Neutrophil (primary cell): ENCODE data around the gene FBF1.

Source experiments
- H3K27ac ChIP-seq: fragments of 200-600 bp; sonication (generic); 2 replicates; pipeline ENCODE4 v1.5.1; 2016; ENCODE audit warnings: mild to moderate bottlenecking, moderate library complexity
- H3K27me3 ChIP-seq: fragments of 200-600 bp; sonication (generic); 2 replicates; pipeline ENCODE4 v1.6.0; 2016; ENCODE audit warnings: mild to moderate bottlenecking
- H3K36me3 ChIP-seq: fragments of 200-600 bp; sonication (generic); 2 replicates; pipeline ENCODE4 v1.5.1; 2017
- H3K4me1 ChIP-seq, 2 experiments: fragments of 200-600 bp in 1 of 2; sonication (generic) in 1 of 2; 1 replicate in 1 of 2; 2 replicates in 1 of 2; pipeline versions ENCODE4 v1.5.1 to v1.6.1; 2013 to 2016; ENCODE audit warnings: low read depth in 1 of 2, low read length in 1 of 2, mild to moderate bottlenecking in 1 of 2, moderate library complexity in 1 of 2; ENCODE audit not compliant: control insufficient read depth in 1 of 2, insufficient read depth in 1 of 2
- H3K4me3 ChIP-seq, 2 experiments: fragments of 200-600 bp in 1 of 2; sonication (generic) in 1 of 2; 1 replicate in 1 of 2; 2 replicates in 1 of 2; pipeline ENCODE4 v1.5.1; 2013 to 2016; ENCODE audit warnings: low read depth in 1 of 2, low read length in 1 of 2, mild to moderate bottlenecking in 1 of 2, moderate library complexity in 1 of 2
- H3K9me3 ChIP-seq: fragments of 200-600 bp; sonication (generic); 2 replicates; pipeline ENCODE4 v1.5.1; 2016
- CTCF ChIP-seq: fragments of 200-600 bp; sonication (generic); IDR thresholded peaks from 2 replicates; pipeline ENCODE4 v1.5.1; 2016; ENCODE audit warnings: antibody characterized with exemption

Gene FBF1

GRCh38 chr17:75940727-75941441 lies at the start of gene FBF1:
FBF1 (minus strand) TSS chr17:75941042; CDS start chr17:75938149, 2,893 bp downstream.
- Histone ChIP-seq H3K4me1 (peaks cover 10 to 13% of the 10 kb centered on the region in 2 experiments), H3K4me3 (peak within 1 kb of the TSS; percentile 63 to 80), H3K36me3 (peaks cover 50% of the 10 kb centered on the region), H3K27ac (peak within 1 kb of the TSS; percentile 62), H3K27me3 (no peaks in the 10 kb centered on the region), H3K9me3 (no peaks in the 10 kb centered on the region)
- TF ChIP-seq CTCF, result peak; percentile 35

GRCh38 chr17:75987041-75987440 lies 46.2 kb upstream of the FBF1 start:
- no peaks in the 10 kb centered on the region for H3K27me3 ChIP-seq
- no peak overlapping the region for H3K27ac ChIP-seq
- no peaks in the 10 kb centered on the region for H3K36me3 ChIP-seq
- H3K4me1 ChIP-seq, result peaks cover 10 to 12% of the 10 kb centered on the region in 2 experiments
- no peak for TF ChIP-seq CTCF
- no peak overlapping the region for H3K4me3 ChIP-seq
- no peaks in the 10 kb centered on the region for H3K9me3 ChIP-seq

- no peak overlapping the region for H3K27ac ChIP-seq
- no peaks in the 10 kb centered on the region for H3K9me3 ChIP-seq
- H3K36me3 ChIP-seq, result no peaks in the 10 kb centered on the region
- H3K4me1 ChIP-seq, result peaks cover 0 to 5% of the 10 kb centered on the region in 2 experiments
- TF ChIP-seq CTCF, result no peak
- no peaks in the 10 kb centered on the region for H3K27me3 ChIP-seq
- no peak overlapping the region for H3K4me3 ChIP-seq
These were observed 45.1 kb upstream of the FBF1 start for GRCh38 chr17:75985986-75986385.

GRCh38 chr17:75983501-75984181 lies 42.8 kb upstream of the FBF1 start:
- H3K9me3 ChIP-seq, result no peaks in the 10 kb centered on the region
- no peak overlapping the region for H3K27ac ChIP-seq
- no peaks in the 10 kb centered on the region for H3K36me3 ChIP-seq
- H3K4me1 ChIP-seq, result peaks cover 11 to 19% of the 10 kb centered on the region in 2 experiments
- TF ChIP-seq CTCF, result no peak
- H3K27me3 ChIP-seq, result no peaks in the 10 kb centered on the region
- no peak overlapping the region for H3K4me3 ChIP-seq

GRCh38 chr17:75981019-75981615 lies 40.3 kb upstream of the FBF1 start:
- H3K4me3 ChIP-seq, result no peak overlapping the region
- H3K27me3 ChIP-seq, result no peaks in the 10 kb centered on the region
- no peak for TF ChIP-seq CTCF
- H3K36me3 ChIP-seq, result peaks cover 14% of the 10 kb centered on the region
- H3K27ac ChIP-seq, result peak overlapping the region; percentile 98
- H3K9me3 ChIP-seq, result no peaks in the 10 kb centered on the region
- H3K4me1 ChIP-seq, result peaks cover 28 to 43% of the 10 kb centered on the region in 2 experiments
